SJSA1 (cell line): Measurements from ENCODE around the gene BTLA. TPM values are rescaled to one million over a fixed set of nuclear protein-coding genes. Genes with fewer than 3 reads are reported as not detected.
"Not testable (repeated sequence)": the region's sequence is repeated elsewhere in the genome, so short reads cannot be mapped to it uniquely, and the experiment has no call there.

ENCODE experiments used
- DNase-seq, 2 experiments: peaks; one replicate each; pipeline ENCODE4 v3.0.0-alpha.2; 2015 to 2020; ENCODE audit warnings: low spot score in 2 of 2, low read depth in 1 of 2
- H3K27ac ChIP-seq: fragments of 250-450 bp; sonication (Bioruptor Pico); 2 replicates; pipeline ENCODE4 v1.5.1; 2020; ENCODE audit warnings: mild to moderate bottlenecking, moderate library complexity
- H3K27me3 ChIP-seq: fragments of 250-450 bp; sonication (Bioruptor Pico); replicated peaks from 2 replicates; pipeline ENCODE4 v1.5.1; 2020; ENCODE audit warnings: mild to moderate bottlenecking, moderate library complexity
- H3K36me3 ChIP-seq: fragments of 250-450 bp; sonication (Bioruptor Pico); 2 replicates; pipeline ENCODE4 v1.5.1; 2020; ENCODE audit warnings: mild to moderate bottlenecking
- H3K4me1 ChIP-seq: fragments of 250-450 bp; sonication (Bioruptor Pico); replicated peaks from 2 replicates; pipeline ENCODE4 v1.6.1; 2021; ENCODE audit warnings: mild to moderate bottlenecking
- H3K4me3 ChIP-seq: fragments of 250-450 bp; sonication (Bioruptor Pico); 2 replicates; pipeline ENCODE4 v1.5.1; 2020; ENCODE audit warnings: mild to moderate bottlenecking
- H3K9me3 ChIP-seq: fragments of 250-450 bp; sonication (Bioruptor Pico); replicated peaks from 2 replicates; pipeline ENCODE4 v1.5.1; 2020; ENCODE audit warnings: mild to moderate bottlenecking
- total RNA-seq: library from RNA; depleted of rRNA; stranded (reverse); fragments of >200 nt; shearing (Covaris generic); gene quantifications from 2 replicates; pipeline ENCODE4 v1.2.3, GENCODE V29; 2014

BTLA gene
- total RNA-seq, 1 experiment from 2014 or later: not detected

DNA sequence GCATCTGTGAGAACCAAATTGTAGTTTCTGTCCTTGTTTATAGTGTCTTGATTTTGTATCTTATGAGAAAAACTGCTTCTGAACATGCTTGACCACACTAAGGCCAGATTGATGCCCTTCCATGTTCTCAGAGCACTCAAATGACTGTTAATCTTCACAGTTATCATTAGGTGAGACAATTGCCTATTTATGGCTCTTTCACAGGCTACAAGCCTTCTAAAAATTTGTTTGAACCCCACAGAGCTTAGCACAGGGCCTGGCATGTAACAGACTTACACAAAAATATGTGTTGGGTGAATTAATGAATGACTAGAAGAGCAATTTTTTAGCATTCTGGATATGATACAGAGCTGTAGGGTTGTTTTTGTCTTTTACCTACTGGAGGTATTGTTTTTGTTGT is 43.1 kb downstream of the BTLA start:
- no peak overlapping the region for H3K27ac ChIP-seq
- no peaks in the 10 kb centered on the region for H3K36me3 ChIP-seq
- no peaks in the 10 kb centered on the region for H3K4me1 ChIP-seq
- DNase-seq: no peak
- no peaks in the 10 kb centered on the region for H3K27me3 ChIP-seq
- no peaks in the 10 kb centered on the region for H3K9me3 ChIP-seq
- H3K4me3 ChIP-seq: no peak overlapping the region

DNA sequence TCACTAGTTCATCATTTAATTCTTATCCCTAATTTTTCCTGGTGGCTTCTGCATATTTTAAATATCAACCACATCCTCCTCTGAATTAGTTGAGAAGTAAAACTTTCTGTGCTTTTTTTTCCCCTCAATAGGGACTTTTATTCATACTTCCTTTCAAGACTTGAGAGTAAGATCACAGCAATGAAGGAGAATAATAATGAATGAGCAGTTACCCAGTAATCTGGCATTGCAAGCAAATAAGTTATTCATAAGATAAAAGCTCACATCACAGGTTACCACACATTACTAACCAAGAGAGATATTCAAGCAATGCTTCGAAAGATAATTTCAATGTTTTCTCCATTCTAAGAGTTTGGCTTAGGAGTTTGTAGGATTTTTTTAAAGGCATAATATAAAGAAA is 50.3 kb downstream of the BTLA start:
- no peak for DNase-seq

DNA sequence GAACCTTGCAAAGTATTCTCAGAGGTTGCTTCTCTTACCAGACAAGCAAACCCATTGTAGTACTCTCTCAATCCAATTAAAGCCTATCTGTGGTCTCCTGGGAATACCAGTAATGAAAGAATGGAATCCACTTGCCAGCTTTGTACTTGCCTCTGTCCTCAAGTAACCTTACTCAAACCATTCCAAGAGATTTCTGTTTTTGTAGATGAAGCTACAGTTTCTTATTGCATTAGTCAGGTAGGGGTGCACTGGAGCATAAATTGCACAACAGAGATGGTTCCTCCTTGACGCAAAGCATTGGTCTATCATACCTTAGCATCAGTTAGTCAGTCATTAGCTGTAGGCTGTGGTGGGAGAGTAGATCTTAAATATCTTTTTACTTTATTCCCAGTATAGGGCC is 52.9 kb downstream of the BTLA start:
- Histone ChIP-seq H3K4me1 (no peaks in the 10 kb centered on the region), H3K4me3 (no peak overlapping the region), H3K9me3 (no peaks in the 10 kb centered on the region), H3K27ac (no peak overlapping the region), H3K27me3 (no peaks in the 10 kb centered on the region), H3K36me3 (no peaks in the 10 kb centered on the region)
- no peak for DNase-seq

More for the DNA sequence above, 50.3 kb downstream of the BTLA start:
- Histone ChIP-seq H3K27ac (no peak overlapping the region), H3K4me3 (no peak overlapping the region), H3K36me3 (no peaks in the 10 kb centered on the region), H3K9me3 (no peaks in the 10 kb centered on the region), H3K27me3 (no peaks in the 10 kb centered on the region), H3K4me1 (no peaks in the 10 kb centered on the region)

DNA sequence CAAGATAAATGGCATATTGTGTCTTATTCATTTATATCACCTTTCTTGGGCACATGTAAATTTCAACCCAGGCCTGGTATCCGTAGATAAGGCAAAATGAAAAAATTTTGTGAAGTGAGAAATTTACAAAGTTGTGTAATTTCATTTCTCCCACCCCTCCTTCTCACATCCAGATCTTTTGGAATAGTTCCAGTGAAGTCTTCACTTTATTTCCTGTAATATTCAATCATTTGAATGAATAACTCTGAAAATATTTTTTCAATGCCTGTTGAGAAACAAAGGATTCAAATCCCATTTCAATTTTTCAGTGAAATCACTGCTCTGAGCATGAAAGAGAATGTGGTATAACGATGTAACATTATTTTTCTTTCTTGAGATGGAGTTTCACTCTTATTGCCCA is 53.4 kb downstream of the BTLA start:
- DNase-seq: no peak
- no peaks in the 10 kb centered on the region for H3K27me3 ChIP-seq
- H3K27ac ChIP-seq: no peak overlapping the region

GRCh38 chr3:112437146-112438022 is 61.9 kb downstream of the BTLA start:
- Histone ChIP-seq H3K4me1 (no peaks in the 10 kb centered on the region), H3K36me3 (no peaks in the 10 kb centered on the region), H3K27me3 (no peaks in the 10 kb centered on the region), H3K4me3 (no peak overlapping the region), H3K27ac (no peak overlapping the region), H3K9me3 (peaks cover 6% of the 10 kb centered on the region; the same call in 1 of the 2 replicates)
- peak in 1 of 2 experiments; percentile 7 for DNase-seq

More for the DNA sequence above, 53.4 kb downstream of the BTLA start:
- no peaks in the 10 kb centered on the region for H3K36me3 ChIP-seq
- no peaks in the 10 kb centered on the region for H3K4me1 ChIP-seq
- no peak overlapping the region for H3K4me3 ChIP-seq
- no peaks in the 10 kb centered on the region for H3K9me3 ChIP-seq

DNA sequence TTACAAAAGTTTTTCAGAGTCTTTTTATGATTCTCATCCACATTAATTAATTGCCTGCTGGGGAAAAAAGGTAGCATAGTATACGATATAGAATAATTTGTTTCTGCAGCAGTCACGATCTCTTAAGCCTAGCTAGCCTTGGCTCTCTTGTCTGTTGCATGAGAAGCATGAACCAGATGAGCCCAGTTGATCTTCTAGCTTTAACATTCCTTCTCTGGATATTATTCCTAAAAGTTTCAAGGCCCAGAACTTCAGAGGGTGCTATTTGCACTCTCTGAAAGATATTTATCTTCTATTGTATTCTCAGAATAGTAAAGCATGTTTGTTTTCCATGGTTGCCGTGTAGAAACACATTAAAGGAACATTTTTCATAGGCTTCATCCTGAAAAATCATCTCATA is 69.3 kb downstream of the BTLA start:
- Histone ChIP-seq H3K27me3 (no peaks in the 10 kb centered on the region; the same call in 1 of the 2 replicates), H3K9me3 (no peaks in the 10 kb centered on the region), H3K4me1 (no peaks in the 10 kb centered on the region), H3K4me3 (no peak overlapping the region), H3K36me3 (no peaks in the 10 kb centered on the region), H3K27ac (no peak overlapping the region)
- no peak for DNase-seq

GRCh38 chr3:112427123-112427522 is 72.1 kb downstream of the BTLA start:
- no peak for DNase-seq
- no peak overlapping the region for H3K4me3 ChIP-seq
- H3K36me3 ChIP-seq: no peaks in the 10 kb centered on the region
- no peaks in the 10 kb centered on the region for H3K9me3 ChIP-seq
- H3K27ac ChIP-seq: no peak overlapping the region
- H3K4me1 ChIP-seq: no peaks in the 10 kb centered on the region
- no peaks in the 10 kb centered on the region; the same call in 1 of the 2 replicates for H3K27me3 ChIP-seq

DNA sequence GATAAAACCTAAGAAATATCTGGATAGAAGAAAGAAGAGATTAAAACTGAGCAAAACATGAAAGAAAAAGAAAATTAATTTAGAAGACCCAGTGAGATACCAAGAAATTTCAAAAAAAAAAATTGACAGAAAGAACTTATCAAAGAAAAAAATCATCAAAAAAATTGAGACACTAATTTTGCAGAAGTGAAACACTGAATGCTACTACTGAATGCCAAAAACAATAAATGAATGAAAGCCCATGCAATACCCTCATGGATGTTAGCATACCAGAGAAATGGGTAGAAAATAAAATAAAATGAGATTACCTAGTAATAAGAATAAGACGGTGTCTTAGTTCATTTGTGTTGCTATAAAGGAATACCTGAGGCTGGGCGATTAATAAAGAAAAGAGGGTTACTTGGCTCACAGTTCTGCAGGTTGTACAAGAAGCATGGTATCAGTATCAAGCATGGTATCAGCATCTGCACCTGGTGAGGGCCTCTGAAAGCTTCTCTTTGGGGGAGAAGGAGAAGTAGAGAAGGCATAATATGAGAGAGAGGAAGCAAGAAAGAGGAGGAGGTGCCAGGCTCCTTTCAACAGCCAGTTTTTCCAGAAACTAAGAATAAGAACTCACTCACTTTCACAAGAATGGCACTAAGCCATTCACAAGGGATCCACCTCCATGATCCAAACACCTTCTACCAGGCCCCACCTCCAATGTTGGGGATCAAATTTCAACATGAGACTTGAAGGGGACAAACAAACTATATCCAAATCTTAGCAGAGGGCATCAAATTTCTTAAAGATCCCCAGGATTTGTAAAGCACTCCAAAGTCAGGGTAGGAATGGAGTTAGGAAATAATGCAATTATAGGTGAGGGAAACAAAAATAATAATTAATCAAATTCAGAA is 73.2 kb downstream of the BTLA start:
- Histone ChIP-seq H3K27me3 (no peaks in the 10 kb centered on the region; the same call in 1 of the 2 replicates), H3K4me1 (no peaks in the 10 kb centered on the region), H3K4me3 (no peak overlapping the region), H3K36me3 (no peaks in the 10 kb centered on the region), H3K9me3 (no peaks in the 10 kb centered on the region), H3K27ac (no peak overlapping the region)
- no peak for DNase-seq

DNA sequence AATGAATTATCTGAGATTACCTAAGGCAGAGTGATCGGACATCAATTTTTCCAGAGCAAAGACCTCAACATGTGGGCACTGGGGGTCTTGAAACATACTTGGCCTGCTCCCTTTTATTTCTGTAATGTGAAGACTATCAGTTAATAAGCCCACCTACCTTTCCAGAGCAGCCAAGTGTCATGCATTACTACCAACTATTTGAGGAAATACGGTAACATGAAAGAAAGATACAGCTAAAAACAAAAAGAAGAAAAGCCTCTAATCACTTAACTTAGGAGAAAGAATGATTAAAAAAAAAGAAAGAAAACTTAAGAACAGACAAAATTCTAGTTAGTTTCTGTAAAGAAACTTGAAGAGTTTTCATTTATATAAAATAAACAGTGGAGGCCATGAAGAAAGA is 73.9 kb downstream of the BTLA start:
- no peaks in the 10 kb centered on the region for H3K36me3 ChIP-seq
- H3K4me1 ChIP-seq: no peaks in the 10 kb centered on the region
- no peak overlapping the region for H3K27ac ChIP-seq
- H3K9me3 ChIP-seq: no peaks in the 10 kb centered on the region
- DNase-seq: no peak
- H3K4me3 ChIP-seq: no peak overlapping the region
- no peaks in the 10 kb centered on the region; the same call in 1 of the 2 replicates for H3K27me3 ChIP-seq

DNA sequence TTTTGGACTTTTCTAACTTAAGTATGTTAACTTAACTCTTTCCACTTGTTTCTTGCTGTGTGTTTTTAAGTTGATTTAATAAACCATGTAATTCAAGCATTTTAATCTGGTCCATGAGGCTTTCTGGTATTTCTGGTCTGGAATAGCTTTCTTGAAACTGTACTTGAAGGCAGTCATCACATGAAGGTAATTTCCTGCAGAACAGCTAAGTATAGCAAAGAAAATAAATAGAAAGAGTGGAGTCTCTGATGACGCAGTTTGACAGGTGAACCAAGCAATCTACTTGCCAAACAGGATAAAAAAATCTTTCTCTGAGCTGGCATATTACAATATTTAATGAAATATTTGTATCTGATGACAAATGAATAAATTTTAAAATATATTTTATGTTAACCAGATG is 74.9 kb downstream of the BTLA start:
- Histone ChIP-seq H3K27me3 (no peaks in the 10 kb centered on the region; the same call in 1 of the 2 replicates), H3K4me1 (no peaks in the 10 kb centered on the region), H3K9me3 (no peaks in the 10 kb centered on the region), H3K4me3 (no peak overlapping the region), H3K27ac (no peak overlapping the region), H3K36me3 (no peaks in the 10 kb centered on the region)
- DNase-seq: no peak

- DNase-seq, H3K4me3 ChIP-seq, H3K9me3 ChIP-seq, H3K27me3 ChIP-seq, H3K27ac ChIP-seq, H3K36me3 ChIP-seq, H3K4me1 ChIP-seq: not testable (repeated sequence)
These were observed 76.4 kb downstream of the BTLA start for GRCh38 chr3:112422921-112423320.

GRCh38 chr3:112418526-112418925 is 80.7 kb downstream of the BTLA start:
- not testable (repeated sequence) for DNase-seq

DNA sequence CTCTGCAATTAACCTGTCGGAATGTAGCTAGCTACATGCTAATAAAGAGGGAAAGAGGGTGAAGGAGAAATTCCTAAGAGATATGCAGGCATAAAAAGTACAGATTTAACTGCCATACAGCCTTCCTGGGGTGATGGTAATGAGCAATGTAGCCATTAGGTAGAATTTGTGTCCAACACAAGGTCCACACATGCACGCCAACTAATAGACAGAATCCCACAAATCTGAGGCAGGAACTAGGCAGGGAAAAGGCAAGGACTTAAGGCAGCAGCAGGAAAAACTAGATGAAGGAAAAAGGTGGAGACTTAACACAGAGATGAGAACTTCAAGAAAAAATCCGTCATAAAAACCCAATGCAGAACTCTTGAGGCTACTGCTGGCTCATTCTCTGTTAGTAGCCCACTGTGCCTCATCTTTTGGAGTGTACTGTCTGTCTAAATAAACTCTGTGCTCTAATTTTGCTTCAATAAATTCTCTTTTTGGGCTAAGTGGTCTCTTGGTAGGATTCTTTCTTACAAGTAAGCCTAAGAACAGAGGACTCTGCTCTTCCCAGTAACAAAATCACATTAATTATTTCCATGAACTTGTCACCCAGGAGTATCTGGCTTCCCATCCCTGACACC is 81.5 kb downstream of the BTLA start:
- Histone ChIP-seq H3K27me3 (no peaks in the 10 kb centered on the region), H3K4me1 (no peaks in the 10 kb centered on the region), H3K27ac (no peak overlapping the region), H3K36me3 (no peaks in the 10 kb centered on the region), H3K4me3 (no peak overlapping the region), H3K9me3 (no peaks in the 10 kb centered on the region)
- DNase-seq: no peak

More at GRCh38 chr3:112418526-112418925, 80.7 kb downstream of the BTLA start:
- H3K4me1 ChIP-seq, H3K27me3 ChIP-seq, H3K9me3 ChIP-seq, H3K36me3 ChIP-seq, H3K4me3 ChIP-seq, H3K27ac ChIP-seq: not testable (repeated sequence)
